Umbilical cord (tissue), 2 donors: ENCODE results near the gene FARP1. TPM values are rescaled to one million over a fixed set of nuclear protein-coding genes. Genes with fewer than 3 reads are reported as not detected.
"Not testable (repeated sequence)": the region's sequence is repeated elsewhere in the genome, so short reads cannot be mapped to it uniquely, and the experiment has no call there.

Experiments
- DNase-seq: peaks from one replicate; pipeline ENCODE4 v3.0.0-alpha.2; 2015; ENCODE audit warnings: low spot score
- total RNA-seq: library from RNA; depleted of rRNA; stranded (reverse); fragments of >200 nt; gene quantifications from one replicate; pipeline ENCODE4 v1.2.3, GENCODE V29; 2014; ENCODE audit warnings: low replicate concordance; ENCODE audit not compliant: insufficient read depth

Gene FARP1
- total RNA-seq, 1 donor from 2014 or later: 56.6 TPM

- DNase-seq: no peak
These were observed 119.4 kb downstream of the FARP1 start for GRCh38 chr13:98262292-98262691.

- no peak for DNase-seq
These were observed 120.9 kb downstream of the FARP1 start for GRCh38 chr13:98263841-98264240.

- DNase-seq: no peak
These were observed 122.0 kb downstream of the FARP1 start for GRCh38 chr13:98264877-98265276.

GRCh38 chr13:98265692-98266551 is 123.0 kb downstream of the FARP1 start:
- DNase-seq: no peak

GRCh38 chr13:98267080-98267912 is 124.4 kb downstream of the FARP1 start:
- DNase-seq: peak; percentile 33

GRCh38 chr13:98269386-98269785 is 126.5 kb downstream of the FARP1 start:
- no peak for DNase-seq

- no peak for DNase-seq
These were observed 127.9 kb downstream of the FARP1 start for GRCh38 chr13:98270819-98271218.

- DNase-seq: not testable (repeated sequence)
These were observed 128.8 kb downstream of the FARP1 start for GRCh38 chr13:98271646-98272045.

GRCh38 chr13:98272549-98272948 is 129.7 kb downstream of the FARP1 start:
- no peak for DNase-seq

- DNase-seq: no peak
These were observed 130.4 kb downstream of the FARP1 start for GRCh38 chr13:98273067-98273823.

- DNase-seq: peak; percentile 33
These were observed 131.2 kb downstream of the FARP1 start for GRCh38 chr13:98273824-98274742.

GRCh38 chr13:98274921-98275487 is 132.1 kb downstream of the FARP1 start:
- DNase-seq: peak; percentile 43

GRCh38 chr13:98275681-98276171 is 132.8 kb downstream of the FARP1 start:
- peak; percentile 58 for DNase-seq

- no peak for DNase-seq
These were observed 133.6 kb downstream of the FARP1 start for GRCh38 chr13:98276486-98276885.

- no peak for DNase-seq
These were observed 135.3 kb downstream of the FARP1 start for GRCh38 chr13:98278068-98278724.

- no peak for DNase-seq
These were observed 136.7 kb downstream of the FARP1 start for GRCh38 chr13:98279473-98280175.

- no peak for DNase-seq
These were observed 137.2 kb downstream of the FARP1 start for GRCh38 chr13:98280176-98280510.

GRCh38 chr13:98284679-98285078 is 141.8 kb downstream of the FARP1 start:
- no peak for DNase-seq

GRCh38 chr13:98285317-98285716 is 142.4 kb downstream of the FARP1 start:
- DNase-seq: peak; percentile 54
